ENCODE data around the gene AGAP3. TPM values are rescaled to one million over a fixed set of nuclear protein-coding genes. Genes with fewer than 3 reads are reported as not detected.

AGAP3 gene
- polyA plus RNA-seq, 4 donors, result 54.8 to 92.1 (median 68.4) TPM

DNA sequence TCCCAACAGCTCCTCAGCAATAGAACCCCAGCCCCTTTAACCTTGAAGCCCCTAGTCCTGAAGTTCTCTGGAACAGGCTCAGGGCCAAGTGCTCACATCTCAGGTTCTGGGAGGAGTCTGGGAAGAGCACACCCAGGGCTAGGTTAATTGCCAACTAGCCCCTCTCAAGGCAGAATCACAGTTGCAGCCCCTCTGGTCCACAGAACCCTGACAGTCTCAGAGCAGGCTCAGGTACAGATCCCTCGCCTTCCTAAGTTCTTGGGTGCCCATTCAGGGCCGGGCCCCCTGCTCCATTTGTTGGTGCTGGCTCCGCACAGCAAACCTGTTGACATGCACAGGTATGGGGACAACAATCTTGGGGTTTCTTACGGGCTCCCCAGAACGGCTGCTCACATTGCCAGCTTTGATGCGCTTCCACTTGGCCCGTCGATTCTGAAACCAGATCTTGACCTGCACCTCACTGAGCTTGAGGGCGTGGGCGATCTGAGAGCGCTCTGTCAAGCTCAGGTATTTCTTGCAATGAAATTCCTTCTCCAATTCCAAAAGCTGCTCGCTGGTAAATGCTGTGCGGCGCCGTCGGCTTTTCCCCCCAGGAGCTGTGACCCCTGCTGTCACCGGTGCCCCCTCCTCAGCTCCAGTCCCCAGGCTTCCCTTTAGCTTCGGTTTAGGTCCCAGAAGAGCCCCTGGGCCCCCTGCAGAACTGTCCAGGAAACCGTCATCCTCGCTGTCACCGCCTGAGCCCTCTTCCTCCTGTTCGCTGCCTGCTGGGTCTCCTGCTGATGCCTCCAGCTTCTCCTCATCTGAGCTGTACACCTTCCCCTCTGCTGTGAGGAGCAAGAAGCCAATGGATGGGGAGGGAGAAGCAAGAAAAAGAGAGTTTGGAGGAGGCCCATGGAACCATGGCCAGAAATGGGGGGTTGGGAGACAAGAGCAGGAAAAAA lies 62.3 kb downstream of the AGAP3 start:
- DNase-seq (ENCODE audit: low read depth in 4 of 4, low spot score in 2 of 4), result no peak

DNA sequence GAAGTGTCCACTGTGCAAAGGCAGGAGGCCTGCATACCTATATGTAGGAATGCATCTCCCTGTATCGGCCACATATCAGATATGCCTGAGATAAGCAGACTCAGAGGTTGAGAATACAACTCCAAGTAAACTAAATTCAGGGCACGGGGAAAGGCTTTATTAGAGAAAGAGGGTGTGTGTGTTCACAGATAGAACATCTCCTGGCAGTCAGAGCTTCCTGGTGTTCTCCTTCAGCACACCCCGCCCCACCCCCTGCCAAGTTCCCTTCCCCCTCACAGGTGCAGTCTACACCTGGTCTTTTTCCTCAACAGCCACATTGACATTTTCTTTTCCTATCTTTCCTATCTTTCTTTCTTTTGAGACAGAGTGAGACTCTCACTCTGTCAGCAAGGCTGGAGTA lies 64.1 kb downstream of the AGAP3 start:
- no peak for DNase-seq (ENCODE audit: low read depth in 4 of 4, low spot score in 2 of 4)

DNA sequence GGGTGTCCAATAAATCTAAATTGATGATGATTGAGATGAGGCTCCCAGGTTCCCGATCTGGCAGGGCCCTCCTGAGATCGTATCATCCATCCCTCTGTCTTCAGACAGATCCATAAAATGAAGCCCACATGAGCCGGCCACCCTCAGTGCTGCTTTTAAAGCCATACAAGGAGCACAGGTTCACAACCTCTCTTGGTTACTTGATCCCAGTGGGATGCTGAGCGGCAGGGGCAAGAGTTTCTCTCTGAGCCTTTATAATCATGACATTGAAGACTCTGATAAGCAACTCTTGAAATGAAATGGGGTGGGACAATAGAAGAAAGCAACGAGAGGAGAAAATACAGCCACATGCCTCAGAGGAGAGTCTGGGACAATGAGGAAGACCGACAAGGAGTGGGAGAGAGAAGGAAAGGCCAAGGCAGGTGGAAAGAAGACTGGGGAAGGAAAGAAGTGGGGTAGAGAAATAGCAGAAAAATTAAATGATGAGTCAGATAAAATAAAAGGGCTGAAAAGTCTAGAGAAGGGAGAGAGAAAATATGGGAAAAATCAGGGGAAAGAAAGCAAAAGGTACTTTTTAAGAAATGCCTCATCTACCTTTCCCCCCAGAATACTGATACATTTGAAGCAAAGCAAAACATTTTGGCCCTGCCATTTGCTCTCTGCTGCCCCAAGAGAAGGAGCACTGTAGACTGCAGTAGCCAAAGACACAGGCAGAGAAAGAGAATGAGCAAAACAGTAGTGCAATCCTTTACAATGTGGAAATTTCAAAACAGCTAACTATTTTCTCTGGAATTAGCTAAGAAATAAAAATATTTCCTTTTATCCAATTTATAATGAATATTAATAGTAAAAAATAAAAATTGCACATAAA lies 66.6 kb downstream of the AGAP3 start:
- no peak for DNase-seq (ENCODE audit: low read depth in 4 of 4, low spot score in 2 of 4)

DNA sequence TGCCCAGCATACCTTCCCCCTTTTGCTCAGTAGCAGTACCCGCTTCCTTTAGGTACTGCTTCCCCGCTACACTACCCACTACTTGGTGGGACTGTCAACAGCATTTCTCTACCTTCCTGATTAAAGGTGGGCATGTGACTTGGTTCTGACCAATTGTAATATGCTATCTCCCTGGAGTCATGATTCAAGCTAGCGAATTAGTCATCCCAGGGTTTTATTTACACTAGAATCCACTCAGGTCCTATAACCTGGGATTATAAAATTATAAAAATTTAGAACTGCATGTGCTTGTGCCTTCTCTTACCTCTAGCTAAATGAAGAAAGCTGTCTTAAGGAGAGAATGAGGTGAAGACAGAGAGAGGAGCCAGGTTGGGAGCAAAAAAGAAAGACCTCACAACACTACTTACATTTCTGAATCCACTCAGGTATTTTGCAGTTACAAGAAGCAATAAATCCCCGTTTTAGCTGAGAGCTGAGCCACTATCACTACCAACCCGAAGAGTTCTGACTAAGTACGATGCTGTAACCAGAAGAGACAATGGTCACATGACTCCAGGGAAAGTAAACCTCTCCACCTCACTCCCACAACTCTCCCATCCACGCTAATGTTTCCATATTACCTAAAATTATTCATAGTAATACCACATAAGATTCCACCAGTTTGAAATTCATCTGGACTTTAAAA lies 71.5 kb downstream of the AGAP3 start:
- no peak for DNase-seq (ENCODE audit: low read depth in 4 of 4, low spot score in 2 of 4)

DNA sequence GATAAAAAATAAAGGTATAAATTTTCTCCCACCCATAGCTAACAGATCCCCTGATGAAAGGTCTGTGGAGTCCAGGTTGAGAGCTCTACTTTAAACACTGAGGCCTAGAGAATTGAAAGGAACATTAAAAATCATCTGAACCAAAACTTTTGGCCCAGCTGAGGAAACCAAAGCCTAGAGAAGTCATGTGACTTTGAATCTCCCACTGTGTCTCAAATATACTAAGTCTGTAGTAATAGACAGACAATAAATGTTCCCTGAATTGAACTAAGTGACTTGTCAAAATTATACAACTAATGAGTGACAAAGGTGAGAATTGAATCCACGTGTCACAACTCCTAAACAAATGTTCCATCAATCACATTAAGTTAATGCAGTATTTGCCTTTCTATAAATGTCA lies 75.5 kb downstream of the AGAP3 start:
- DNase-seq (ENCODE audit: low read depth in 4 of 4, low spot score in 2 of 4), result no peak

DNA sequence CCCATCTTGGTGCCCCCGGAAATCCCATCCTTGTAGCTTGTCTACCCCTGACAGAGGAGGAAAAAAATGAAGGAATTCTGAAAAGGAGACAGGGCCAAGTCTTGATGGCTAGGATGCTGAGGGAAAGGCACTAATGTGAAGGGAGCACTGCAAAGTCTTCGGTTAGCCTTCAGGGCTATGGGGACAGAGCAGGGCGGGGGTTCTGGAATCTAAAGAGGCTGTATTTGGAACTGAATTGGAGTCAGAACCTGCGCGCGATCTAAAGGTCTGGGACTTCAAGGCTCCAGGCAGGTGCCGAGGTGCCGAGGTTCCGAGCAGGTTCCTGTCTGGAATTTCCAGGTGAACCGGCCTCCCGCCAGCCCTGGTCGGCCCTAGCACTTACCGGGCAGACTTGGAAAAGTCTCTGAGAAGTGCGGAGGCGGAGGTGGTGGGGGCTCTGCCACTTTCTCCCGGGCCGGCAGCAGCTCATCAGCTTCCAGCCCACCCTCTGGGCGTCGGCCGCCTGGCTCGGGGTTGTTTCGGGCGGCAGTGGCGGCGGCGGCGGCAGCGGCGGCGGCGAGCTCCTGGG lies 80.4 kb downstream of the AGAP3 start:
- DNase-seq (ENCODE audit: low read depth in 4 of 4, low spot score in 2 of 4), result no peak

DNA sequence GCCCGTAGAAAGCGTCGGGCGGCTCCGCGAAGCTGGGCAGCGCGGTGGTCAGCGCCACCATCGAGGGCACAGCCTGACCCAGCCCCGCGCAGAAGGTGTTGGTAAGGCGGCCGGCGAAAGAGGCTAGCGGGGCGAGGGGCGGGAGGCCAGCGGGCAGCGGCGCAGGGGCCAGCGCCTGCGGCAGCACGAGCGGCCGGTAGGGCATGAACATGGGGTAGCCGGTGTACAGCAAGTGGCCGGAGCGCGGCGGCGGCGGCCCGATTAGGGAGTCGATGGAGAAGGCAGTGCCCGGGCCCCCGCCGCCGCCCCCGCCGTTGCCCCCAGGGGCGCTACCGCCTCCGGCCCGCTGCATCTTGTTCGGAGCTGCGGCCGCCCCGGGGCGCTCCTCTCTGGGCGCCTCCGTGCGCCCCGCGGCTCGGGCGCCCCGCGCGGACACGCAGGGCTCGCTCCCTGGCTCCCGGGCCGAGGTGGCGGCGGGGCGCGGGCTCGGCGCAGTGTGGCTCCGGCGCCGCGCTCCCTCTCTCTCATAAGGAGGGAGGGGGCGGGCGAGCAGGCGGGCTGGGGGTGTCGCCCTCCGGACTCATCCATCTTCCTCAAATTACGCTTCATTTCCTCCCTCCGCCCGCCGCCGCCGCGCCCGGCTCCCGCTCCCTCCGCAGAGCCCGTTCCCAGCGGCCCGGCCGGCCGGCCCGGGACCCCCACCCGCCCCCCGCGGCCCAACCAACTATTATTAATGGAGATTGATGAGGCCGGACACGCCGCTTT lies 81.1 kb downstream of the AGAP3 start, which contains the start of gene GBX1:
Gene GBX1 (minus strand): TSS at position 498 of the 765 bp plus-strand sequence. CDS start 146 bp downstream, at position 352.
- DNase-seq (ENCODE audit: low read depth in 4 of 4, low spot score in 2 of 4), result peak in 1 of 4 donors; percentile 32

DNA sequence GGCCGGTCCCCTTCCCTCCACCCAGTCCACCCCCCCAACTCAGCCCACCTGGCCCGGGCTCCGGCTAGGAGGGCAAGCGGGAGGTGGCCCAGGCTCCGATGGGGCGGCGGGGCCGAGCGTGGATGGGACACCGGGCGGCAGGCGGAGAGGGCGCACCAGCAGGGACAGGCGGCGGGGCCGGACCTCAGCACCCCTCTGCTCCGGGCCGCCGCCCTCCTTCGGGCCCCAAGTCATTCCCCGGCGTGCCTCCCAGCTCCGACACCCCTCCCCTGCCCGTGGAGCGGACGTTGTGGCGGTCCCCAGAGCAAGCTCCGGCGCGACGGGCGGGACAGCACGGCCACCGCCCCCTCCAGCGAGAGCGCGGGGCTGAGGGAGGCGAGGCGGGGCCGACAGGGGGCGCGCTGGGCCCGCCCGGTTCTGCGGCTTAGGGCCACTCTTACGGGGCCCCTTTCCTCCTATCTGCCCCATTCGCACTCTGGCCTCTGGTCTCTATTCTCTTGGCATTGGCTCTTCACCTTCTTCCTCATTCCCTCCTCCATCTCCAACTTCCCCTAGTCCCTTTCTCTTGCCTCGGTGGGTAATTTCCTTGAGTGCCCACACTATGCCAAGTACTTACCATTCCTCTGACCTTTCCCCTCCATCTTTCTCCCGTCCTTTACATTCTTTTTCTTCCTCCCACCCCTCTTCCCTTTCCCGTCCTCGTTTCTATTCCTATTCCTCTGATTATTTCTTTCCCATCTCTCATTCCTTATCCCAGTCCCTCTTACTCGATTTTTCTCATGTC lies 81.9 kb downstream of the AGAP3 start:
- DNase-seq (ENCODE audit: low read depth in 4 of 4, low spot score in 2 of 4), result peak in 1 of 4 donors; percentile 17

DNA sequence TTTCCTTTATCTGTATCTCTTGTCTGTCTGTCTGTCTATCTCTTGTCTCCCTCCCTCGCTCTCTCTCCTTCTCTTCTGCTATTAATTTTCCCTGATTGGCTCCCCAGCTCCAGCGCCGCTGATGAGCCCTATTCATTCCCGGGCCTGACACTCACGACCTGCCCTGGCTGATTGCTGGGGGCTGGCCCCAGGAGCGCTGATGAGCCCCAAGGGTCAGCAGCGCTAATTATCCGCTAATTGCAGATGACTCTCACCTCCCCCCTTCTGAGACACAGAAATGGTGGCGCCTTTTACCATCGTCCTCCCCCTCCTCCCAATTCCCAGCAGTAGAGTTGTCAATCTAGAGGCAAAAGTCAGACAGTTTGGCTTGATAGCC lies 82.5 kb downstream of the AGAP3 start:
- no peak for DNase-seq (ENCODE audit: low read depth in 4 of 4, low spot score in 2 of 4)

DNA sequence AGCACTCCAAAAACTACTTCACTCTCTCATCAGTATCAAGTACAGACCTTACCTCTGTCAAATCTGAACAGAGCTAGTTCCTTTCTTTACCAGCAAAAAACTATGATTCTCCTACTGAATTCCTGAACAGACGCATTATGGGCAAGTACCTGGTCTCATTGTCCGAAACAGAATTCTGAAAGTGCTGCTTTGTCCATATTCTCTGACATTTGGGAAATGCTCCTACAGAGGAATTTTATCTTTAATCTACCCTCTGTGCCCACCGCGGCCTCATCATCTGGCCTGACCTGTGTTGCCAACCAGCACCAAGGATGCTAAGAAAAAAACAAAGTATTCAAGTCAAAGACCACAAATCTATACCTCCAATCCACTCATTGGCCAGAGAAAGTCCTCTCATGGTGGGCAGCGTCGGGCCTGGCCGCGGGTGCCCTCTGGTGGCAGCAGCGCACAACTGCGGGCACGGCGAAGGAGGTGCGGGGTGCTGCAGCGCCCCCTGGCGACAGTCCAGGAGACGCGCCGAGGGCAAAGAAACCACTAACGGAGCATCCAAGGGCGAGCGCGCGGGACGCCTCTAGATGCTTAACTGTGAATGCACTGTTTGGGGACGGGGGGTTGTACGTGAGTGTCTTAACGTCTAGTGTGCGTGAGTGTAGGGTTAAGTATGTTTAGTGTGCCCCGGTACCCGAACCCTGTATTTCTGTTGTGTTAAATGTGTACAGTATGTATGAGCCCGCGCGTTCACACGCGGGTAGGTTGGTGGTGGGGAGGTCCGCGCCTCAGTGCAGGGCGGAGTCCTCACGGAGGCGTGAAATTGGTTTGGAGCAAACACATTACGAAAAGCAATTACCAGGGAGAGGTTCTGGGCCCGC lies 86.2 kb downstream of the AGAP3 start:
- peak in 3 of 4 donors; percentile 17 to 54 (median 44) for DNase-seq (ENCODE audit: low read depth in 4 of 4, low spot score in 2 of 4)

DNA sequence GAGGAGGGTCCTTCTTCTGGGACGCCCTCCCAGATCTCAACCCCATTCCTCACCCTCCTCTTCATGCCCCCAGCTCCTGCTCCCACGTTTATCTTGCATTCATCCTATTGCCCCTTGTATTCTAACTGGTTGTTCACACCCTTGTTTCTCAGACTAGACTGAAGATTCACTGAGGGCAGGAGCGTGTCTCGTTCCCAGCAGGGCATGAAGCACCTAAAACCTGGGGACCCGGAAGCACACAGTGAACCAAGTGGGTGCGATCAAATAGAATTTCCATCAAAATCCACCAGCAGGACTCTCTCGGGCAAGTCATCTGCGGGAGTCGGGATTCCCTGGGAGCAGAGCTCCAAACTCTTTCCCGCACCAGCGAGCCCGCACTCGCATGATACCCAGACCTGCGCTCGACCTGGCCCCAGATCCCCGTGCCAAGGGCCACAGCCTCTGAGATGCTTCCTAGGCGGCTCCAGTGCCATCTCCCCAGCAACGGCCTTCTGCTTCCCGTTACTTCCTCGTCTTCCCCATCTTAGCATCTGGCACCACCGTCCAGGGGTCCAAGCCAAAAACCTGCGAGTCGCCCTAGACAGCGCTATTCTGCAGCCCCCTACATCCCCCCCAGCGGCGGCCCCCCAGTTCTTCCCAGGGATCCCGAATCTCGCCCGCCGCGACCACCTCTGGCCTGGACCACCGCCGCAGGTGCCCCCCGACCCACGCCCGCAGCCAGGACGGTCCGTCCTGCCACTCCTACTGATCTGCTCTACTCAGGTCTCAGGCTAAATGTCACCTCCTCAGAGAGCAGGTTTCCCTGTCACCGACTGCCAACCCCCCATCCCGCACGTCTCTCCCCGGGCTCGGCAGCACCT lies 87.3 kb downstream of the AGAP3 start:
- no peak for DNase-seq (ENCODE audit: low read depth in 4 of 4, low spot score in 2 of 4)

DNA sequence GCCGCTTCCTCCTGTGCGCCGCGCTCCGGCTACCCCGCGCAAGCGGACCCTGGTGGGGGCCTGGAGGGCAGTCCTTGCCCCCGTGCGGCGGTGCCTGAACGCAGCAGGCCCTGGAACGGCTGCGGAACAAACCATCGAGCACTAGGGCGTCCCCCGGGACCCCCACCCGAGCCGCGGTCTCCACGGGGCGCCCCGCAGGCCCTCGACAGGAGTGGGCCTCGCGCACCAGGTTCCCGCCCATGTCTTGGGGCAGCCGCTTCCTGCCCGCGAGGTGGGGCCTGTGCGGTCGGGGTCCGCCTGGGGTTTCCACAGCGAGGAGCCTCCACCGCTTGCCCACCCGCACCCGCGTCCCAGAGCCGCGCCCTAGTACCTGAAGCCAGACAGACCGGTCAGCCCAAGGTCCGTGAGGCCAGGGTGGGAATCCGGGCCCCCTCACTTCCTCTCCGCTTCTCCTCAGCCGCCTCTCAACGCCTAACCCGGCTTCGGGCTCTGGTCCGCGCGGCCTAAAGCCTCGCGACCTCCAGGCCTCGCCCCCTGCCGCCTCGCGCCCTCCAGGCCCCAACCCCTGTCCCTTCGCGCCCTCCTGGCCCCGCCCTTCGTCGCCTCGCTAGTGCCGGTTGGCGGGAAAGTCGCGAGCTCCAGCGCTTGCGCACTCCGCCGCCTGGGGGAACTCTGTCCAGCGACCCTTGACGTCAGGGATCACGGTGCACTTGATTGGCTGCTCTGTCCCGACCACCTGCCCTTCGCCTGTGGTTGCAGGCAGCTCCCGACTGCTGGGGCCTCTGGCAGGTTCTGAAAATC lies 88.2 kb downstream of the AGAP3 start:
- no peak for DNase-seq (ENCODE audit: low read depth in 4 of 4, low spot score in 2 of 4)

DNA sequence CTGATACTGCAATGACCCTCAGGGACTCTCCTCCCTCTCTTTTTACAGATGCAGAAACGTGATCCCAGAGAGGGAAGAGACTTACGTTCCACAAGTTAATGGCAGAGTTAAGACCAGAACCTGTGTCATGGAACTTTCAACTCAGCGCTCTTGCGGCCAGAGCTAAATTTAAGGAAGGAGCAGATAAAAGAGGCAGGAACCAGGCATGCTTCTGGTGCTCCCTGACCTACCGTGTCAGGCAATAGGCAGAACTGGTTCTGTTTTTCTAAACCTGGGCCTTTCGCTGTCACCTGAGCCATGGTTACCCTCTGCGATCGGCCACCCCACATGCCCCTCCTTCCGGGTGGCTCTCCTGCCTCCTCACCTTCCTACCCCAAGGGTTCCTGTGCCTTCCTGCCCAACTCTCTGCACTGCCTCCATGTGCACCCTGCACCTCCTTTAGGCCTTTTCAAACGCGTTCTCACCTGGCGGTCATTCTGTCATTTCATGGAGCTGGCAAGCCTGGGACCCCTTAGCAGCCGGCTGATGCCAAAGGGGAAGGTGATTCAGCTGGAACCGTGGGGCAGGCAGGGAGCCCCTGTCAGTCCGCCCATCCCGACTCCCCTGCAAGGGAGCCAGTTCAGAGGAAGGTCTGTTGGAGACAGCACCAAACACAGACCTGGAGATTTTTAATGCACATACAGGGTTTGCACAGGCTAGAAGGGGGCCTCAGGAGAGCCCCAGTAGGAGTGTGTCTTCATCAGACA lies 88.9 kb downstream of the AGAP3 start:
- DNase-seq (ENCODE audit: low read depth in 4 of 4, low spot score in 2 of 4), result no peak

DNA sequence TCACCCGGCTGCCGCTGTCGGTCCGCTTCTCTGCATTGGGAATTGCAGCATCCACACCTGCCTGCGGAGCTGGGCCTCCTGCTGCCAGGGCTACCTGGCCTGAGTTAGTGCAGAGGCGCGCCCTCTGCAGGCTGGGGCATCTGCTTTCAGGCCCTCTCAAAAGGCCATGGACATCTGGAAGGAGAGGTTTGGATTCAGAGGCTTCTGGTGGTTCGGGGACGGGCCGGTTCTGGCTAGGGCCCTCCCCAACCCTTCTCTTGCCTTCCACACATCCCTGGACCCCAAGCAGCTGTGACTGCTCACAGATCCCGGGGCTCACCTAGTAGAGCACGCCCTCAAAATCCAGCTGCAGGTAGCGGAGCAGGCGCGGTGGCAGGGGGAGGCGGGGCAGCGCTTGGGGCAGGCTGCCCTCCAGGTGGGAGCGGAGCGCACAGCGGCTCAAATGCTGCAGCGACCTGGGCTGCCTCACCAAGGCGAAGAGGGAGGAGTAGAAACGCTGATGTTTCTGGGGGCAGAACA lies 89.6 kb downstream of the AGAP3 start:
- DNase-seq (ENCODE audit: low read depth in 4 of 4, low spot score in 2 of 4), result no peak

DNA sequence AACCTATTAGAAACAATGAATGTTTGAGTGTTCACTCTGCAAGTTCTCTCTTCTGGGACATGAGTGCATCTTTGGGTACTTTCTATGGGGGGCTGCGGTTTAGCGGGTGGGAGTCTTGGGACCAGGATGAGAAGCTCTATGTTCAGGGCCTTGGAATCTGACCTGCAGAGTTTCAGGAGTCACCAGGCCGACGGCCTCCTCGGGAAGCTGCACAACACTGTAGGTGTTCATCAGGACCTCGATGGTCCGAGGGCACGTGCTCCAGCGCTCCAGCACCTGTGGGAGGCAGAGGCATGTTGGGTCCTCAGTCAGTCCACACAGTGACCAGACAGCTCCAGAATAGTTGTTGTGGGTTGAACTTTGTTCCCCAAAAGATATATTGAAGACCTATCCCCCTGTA lies 90.1 kb downstream of the AGAP3 start:
- DNase-seq (ENCODE audit: low read depth in 4 of 4, low spot score in 2 of 4), result no peak
